GM19395 (cell line): Measurements from ENCODE around the gene USP3.
"Not testable (repeated sequence)": the region's sequence is repeated elsewhere in the genome, so short reads cannot be mapped to it uniquely, and the experiment has no call there.

Source experiments
- ATAC-seq: cut with Tn5 transposase; IDR thresholded peaks from one replicate; pipeline ENCODE4 v1.9.1; 2021; ENCODE audit warnings: mild to moderate bottlenecking, moderate library complexity; ENCODE audit not compliant: unreplicated experiment

USP3 gene

DNA sequence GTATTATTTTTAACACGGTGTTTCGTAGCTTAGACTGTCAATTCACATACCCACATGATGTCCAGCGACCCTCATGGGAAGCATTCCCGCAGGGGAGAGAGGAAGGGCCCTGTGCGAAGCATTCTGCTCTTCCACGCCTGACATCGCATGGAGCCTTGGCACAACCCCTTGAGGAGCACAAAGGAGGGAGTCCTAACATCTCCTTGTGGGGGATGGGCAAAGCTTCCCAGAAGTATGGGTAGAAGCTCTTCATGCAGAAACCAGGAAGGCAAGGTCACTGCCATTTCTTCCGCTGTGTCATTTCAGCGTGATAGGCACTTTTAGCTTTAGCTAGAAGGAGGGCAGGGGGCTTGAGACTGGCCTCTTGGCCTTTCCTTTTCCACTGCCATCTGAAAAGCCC is 28.7 kb upstream of the USP3 start:
- ATAC-seq, result no peak

DNA sequence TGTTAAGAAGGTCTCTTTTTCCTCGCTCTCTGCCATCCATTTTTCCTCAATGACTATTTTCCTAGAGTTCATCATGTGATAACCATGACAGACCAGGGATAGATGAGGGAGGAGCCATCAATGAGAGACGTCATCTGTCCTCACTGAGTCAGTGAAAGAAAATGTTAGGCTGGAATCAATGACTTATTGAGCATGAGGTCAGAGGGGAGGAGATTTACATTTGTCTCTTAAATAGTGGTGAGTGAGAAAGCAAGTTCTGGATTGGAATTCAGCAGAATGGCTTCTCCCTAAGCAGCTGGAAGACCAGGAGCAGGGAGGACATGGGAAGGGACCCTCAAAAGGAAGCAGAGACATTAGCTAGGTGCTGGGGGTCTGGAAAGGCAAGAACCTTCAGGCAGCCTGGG is 28.2 kb upstream of the USP3 start:
- no peak for ATAC-seq

DNA sequence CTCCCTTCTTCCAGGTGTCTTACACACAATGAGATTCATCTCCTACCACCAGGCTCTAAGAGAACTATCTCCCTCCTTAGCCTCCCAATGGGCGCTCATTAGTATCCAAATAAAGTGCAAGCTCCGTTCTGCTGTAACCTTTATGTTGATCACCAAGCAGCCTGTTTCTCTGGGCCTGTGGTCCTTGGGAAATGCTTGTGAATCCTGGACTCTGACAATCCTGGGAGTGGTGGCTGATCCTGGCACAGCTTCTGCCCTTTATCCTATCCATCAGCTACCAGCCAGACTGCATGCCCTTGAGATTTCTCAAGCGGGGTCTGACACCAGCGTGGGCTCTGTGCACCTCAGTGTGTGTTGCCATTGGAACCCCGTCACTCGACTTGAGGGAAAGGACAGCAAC is 26.1 kb upstream of the USP3 start:
- no peak for ATAC-seq

DNA sequence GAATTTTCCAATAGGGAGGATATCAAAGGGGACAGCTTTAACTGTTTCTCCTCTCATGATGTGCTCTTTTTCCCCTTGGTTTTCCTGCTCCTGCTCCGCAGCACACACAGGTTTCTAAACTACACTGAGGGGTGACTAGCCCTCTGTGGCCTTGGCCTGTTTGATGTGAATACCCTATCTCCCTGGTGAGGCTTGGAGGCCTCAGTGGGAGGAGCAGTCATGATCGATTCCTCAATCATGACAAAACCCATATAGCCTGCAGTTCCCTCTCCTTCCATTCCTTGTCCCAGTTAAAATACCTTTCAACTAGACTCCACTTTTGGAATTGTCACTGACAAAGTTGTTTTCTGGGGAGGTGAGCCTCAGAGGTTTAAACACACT is 24.0 kb upstream of the USP3 start:
- ATAC-seq, result no peak

DNA sequence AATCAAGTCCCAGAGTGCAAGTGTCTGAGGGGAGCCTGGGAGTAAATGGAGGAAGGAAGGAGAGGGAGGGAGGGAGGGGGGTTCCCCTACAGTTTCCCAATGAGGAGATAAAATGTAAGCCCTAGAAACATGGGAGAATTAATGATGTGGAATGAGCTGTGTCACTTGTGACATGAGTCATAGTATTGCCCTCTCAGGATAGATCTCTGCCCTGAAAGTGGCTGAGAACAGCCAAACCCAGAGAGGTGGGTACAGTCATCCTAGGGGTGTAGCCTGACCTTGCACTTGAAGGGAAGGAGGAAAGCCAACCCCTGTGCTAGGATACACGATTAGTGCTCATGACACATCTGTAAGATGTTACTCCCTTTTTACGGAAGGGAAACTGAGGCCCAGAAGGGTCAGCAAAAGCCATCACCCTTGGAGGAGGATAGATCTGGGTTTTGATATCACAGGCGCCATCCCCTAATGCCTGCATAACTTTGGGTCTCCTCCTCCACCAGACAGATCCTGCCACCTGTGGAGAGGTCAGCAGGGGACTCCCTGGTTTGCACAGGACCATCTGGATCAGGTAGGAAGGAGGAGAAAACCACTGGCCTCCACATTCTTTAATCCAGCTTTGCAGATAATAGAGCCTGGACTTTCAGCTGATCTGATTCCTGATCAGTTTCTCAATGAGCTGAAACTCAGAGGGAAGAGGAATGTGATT is 23.1 kb upstream of the USP3 start:
- no peak for ATAC-seq

DNA sequence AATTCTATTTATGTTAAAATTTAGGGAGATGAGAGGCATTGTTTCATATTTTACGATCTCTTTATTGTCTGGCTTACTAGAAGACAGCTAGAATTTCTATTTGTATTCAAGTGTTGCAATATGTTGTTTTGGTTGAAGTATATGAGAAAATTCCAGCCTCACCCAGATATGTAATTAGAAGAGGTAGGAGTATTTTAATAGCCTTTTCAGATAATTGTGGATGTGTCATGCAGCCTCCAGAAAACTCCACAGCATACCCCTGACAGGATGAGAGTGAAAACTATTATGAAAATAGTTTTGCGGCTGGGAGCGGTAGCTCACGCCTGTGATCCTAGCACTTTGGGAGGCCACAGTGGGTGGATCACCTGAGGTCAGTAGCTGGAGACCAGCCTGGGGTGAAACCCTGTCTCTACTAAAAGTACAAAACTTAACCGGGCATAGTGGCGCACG is 21.5 kb upstream of the USP3 start:
- ATAC-seq, result no peak

DNA sequence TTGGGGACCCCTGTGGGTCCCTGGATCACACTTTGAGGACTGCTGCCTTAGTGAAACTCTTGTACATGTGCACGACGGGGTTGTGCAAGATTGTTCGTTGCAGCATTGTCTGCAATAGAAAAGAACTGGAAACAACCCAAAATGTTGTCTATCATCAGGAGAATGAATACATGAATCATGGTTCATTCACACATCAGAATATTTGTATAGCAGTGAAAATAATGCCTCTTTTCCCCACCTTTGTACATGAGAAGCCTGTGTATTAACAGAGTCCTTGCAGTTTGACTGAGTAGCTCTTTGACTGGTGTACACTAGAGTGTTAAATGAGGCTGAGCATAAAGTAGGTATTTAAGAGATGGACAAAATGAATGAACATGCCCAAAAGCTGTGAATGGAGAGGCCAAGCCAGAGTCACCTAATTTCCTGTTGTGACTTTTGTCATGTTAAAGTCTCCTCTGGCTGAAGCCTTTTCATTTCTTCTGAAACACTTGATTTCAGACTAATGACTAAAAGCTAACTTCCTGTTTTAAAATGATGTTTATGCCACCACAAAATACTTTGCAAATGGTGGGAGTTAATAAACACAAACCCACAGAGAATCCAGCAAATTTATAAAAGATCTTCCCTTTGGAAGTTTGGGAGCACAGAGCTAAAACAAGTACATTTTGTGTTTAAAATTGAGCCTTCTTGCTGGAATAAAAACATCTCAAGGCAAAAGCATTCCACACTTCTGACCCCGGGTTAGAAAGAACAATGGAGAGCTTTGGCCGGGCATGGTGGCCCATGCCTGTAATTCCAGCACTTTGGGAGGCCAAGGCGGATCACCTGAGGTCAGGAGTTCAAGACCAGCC is 20.6 kb upstream of the USP3 start:
- no peak for ATAC-seq

DNA sequence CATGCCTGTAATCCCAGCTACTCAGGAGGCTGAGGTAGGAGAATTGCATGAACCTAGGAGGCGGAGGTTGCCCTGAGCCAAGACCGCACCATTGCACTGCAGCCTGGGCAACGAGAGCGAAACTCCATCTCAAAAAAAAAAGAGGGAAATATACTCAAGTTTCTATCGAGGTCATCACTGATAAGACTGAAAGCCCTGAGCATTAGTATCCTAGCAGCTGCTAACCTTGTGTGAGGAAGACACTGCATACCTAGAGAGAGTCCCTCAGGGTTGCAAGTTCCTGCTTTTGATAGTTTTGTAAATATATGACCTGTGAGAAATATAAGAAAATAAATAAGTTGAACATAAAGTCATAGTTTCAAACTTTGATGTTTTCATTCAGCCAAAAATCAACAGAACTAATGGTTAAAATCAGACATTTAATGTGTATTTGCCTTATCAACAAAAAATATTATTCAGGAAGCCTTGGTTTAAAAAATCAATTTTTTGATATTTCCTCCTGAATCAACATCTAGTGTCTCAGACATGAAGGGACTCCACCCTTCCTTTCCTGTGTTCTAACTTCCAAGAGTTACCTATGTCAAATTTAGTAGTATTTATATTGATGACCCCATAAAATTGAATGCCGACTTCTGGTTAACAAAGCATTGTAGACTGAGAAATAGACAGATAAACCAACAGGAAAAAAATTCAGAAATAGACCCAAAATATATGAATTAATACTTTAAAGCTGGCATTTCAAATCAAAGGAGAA is 19.8 kb upstream of the USP3 start:
- ATAC-seq, result no peak

DNA sequence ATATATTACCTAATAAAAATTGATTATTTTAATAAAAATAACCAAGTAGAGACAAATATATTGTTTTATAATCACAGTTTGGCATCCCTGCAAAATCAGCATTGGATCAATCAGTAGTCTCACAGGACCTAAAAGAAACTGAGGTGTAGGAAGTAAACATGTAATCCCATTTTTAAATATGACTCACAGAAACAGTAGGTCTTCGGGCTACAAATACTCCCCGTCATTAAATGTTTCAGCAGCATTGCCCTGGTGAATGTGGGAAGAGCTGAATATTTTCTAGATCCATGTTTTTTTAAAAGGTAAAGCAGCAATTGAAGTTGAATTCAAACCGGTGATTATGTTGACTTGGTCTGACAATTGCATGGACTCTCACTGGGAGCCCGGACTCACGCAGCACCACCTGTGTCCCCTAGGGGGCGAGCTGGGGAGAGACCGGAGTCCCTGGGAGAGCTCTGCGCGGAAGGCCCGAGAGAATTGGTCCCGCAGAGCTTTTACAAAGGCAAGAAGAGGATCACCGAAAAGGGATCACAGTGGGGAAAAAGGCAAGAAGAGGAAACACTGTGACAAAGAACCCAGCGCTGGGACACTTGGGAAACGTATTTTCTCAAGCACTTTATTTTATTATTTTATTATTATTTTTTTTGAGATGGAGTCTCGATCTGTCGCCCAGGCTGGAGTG is 17.2 kb upstream of the USP3 start:
- ATAC-seq, result peak; percentile 50

DNA sequence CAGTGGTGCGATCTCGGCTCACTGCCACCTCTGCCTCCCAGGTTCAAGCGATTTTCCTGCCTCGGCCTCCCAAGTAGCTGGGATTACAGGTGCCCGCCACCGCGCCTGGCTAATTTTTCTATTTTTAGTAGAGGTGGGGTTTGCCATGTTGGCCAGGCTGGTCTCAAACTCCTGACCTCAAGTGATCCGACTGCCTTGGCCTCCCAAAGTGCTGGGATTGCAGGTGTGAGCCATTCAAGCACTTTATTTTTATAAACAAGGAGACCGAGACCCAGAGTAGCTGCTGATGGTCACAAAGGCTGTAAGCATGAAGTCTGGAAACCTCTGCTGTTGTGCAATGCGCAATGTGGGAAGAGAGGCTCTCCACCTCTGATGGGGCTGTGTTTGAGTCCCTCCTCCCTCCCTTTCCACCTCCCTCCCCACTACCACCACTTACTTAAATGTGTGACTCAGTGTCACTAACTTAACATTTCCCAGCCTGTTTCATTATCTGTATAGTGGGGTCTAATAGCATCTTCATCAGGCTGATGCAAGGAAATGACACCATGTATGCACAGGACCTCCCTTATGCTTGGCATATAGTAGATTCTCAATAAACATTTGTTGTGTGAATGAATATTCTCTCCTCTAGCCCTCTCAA is 16.5 kb upstream of the USP3 start:
- ATAC-seq, result not testable (repeated sequence)

DNA sequence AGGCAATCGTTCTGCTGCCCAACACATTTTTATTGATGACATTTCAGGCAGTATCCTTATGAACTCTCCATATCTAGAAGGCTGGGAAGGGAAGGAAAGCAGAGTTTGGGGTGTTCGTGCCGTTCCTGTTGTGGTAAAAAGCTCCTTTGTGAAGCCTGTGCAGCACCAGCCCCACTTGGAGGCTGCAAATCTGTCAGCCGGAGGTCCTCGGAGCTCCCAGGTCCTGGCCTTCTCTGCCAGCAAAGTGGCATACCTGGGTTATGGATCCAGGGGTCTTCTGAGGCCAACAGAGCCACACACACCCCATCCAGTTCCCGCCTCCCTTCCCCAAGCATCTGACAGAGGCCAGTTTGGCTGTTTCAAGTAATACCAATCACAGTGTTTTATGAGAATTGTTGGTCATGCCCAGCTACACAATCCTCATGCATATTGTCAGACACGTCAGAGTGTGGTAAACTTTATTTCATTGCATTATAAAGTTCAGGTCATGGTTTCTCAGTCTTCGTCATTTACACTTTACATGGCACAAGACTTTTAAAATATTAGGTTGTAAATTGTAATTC is 15.9 kb upstream of the USP3 start:
- ATAC-seq, result no peak

DNA sequence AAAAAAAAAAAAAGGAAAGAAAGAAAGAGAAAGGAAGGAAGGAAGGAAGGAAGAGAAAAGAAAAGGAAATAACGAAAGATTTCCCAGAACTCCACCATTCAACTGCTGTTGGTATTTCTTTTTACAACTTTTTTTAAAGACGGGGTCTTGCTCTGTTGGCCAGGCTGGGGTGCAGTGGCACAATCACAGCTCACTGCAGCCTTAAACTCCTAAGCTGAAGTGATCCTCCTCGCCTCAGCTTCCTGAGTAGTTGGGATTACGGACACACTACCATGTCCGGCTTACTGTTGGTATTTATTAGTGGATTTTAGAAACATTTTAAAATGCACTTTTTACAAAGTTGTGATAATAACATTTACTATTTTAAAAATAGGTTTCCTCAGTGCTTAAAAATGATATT is 15.0 kb upstream of the USP3 start:
- ATAC-seq, result no peak

DNA sequence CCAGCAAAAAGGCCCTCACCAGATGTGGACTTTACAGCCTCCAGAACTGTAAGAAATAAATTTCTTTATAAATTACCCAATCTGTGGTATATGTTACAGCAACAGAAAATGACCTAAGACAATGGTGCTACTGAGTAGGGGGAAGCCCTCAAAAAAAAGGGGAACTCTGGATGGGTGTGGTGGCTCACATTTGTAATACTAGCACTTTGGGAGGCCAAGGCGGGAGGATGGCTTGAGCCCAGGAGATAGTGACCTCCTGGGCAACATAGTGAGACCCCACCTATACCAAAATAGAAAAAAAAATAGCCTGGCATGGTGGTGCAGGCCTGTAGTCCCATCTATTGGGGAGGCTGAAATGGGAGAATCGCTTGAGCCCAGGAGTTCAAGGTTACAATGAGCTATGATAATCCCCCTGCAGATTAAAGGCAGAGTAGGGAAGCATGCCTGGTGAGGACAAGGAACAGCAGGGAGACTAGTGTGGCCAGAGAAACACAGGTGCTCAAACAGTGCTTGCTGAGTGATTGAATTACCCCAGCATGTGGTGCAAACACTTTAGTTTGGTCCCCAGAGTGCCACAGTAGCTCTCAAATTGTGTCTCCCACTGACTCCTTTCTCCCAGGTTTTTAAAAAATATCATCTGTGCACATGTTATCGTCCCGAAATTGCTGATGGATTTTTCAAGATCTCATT is 13.9 kb upstream of the USP3 start:
- no peak for ATAC-seq

DNA sequence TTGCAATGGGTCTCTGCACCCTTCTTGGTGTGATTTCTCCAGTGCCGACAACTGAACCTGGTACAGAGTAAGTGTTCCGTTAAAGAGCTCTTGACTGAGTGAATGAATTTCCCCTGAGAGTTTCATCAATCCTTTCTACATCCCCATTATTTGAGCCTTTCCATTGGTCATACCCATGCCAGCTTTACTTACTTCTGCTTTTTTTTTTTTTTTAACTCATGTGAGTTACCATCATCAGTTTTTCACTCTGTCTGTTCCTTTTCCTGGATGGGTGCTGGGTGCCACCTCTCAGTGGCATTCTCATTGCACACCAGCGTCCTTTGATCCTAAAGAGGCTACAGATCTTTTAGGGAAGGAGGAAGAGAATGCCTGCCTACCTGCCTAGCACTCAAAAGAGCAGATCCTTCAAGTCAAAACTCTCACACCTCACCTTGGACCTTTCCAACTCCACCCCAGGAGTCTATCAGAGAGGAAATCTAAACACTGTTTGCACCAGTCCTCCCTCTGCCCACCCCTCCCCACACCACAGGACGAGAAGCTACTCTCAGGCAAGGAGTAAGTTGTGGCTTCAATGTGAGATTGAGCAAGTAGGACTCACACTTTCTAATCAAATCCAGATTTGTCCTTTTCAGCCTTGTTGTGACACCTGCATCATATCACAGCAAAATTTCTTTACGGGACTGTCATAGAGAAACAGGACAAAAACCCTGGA is 13.1 kb upstream of the USP3 start:
- ATAC-seq, result no peak

DNA sequence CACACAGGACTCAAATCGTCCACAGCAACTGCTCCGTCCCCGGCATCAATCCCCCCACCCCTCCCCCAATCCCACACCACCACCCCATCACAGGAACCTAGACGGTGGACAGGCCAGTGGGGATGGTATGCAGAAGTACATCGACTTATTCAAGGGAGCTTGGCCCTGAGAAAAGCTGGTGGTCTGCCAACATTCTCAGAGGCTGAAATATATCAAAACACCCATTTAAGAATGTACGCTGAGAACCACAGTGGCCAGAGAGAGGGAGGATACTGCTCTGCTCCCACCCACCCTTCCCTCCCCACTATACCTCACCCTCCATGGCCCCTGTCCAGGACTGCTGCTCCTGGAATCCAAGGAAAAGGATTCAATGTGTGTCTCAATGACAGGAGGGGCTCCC is 12.4 kb upstream of the USP3 start:
- ATAC-seq, result no peak

DNA sequence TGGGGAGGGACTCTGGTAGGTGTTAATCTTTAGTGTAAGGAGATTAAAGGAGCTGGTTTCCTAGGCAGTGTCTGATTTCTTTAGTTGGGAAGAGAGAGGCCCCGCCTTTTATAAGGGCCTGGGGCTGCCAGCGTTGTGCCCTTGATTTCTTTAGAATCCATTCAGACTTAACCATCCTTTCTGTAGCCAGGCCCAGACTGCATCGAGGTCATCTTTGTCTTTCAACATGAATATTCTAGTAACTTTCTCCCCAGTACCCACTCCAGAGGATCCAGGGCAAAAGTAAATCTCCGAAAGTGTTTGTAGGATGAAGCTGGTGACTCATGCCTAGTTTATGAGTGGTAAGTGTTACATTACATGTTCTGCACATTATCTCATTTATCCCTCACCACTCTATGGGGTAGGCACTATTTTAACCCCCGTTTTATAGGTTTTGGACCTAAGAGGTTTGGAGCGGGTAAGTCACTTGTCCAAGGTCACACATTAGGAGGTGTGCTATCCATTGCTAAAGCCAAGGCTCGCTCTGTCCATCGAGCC is 11.8 kb upstream of the USP3 start:
- ATAC-seq, result no peak

DNA sequence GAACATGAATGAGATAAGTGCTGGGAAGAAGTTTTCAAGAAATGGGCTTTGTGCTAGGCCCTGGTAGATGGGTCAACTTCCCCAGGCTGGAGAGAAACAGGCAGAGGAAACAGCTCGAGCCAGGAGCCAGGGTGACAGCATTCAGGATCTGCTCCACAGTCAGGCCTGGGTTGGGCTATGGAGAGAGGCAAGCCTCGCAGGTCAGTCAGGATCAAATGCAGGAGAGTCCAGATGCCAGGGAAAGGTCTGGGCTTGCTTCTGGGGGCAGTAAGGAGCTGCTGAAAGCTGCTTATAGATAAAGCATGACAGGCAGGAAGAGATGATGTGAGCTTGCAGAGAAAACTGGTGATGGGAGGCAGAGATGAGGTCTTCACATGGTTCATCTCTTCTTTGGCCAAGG is 11.0 kb upstream of the USP3 start:
- ATAC-seq, result no peak

DNA sequence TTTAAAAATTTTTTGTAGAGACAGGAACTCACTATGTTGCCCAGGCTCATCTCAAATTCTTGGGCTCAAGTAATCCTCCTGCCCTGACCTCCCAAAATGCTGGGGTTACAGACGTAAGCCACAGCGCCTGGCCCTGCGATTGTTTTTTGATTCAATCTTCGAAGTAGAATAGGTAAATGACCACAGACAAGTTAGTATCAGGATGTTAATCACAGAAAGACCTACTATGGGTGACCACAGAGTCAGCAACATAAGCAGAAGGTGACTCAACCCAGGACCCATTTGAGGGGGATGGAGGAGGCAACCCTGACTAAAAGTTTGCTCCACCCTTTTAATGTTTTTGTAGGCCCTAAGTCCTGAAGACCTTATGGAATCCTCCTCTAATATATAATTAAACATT is 10.0 kb upstream of the USP3 start:
- no peak for ATAC-seq

DNA sequence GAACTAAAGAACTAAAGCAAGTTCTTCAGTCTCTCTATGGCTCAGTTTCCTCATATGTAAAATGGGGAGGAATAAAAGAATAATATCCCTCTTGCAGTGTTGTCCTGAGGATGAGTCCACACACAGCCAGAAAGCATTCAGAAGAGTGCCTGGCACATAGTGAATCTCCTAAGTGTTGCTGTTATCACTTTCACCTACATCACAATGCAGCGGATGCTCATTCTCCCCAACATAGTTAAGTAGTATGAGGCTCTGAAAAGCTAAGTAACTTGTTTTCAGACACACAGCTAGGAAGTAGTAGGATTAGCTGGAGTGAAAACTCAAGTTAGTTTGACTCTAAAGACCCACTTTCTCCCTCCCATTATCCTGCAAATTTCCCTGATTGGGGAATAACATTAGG is 9.1 kb upstream of the USP3 start:
- no peak for ATAC-seq
